ACC112 (cell line): ENCODE results near the gene BSPRY.
"Not testable (repeated sequence)": the region's sequence is repeated elsewhere in the genome, so short reads cannot be mapped to it uniquely, and the experiment has no call there.

Experiments
- H2AFZ ChIP-seq: fragments of 200-600 bp; sonication (generic); one replicate; pipeline ENCODE4 v1.6.0; 2017; ENCODE audit warnings: antibody characterized with exemption, low read length; ENCODE audit not compliant: unreplicated experiment
- H3K27ac ChIP-seq: fragments of 200-600 bp; sonication (generic); 2 replicates; pipeline ENCODE4 v1.5.1; 2014; ENCODE audit warnings: low read depth, mild to moderate bottlenecking, antibody characterized with exemption, low read length, moderate library complexity
- H3K27me3 ChIP-seq: fragments of 200-600 bp; sonication (generic); 2 replicates; pipeline ENCODE4 v1.6.1; 2014; ENCODE audit warnings: mild to moderate bottlenecking, antibody characterized with exemption, low read length, moderate library complexity, mixed read lengths; ENCODE audit not compliant: insufficient read depth
- H3K36me3 ChIP-seq: fragments of 200-600 bp; sonication (generic); 2 replicates; pipeline ENCODE4 v1.6.1; 2016; ENCODE audit warnings: mild to moderate bottlenecking, antibody characterized with exemption, low read length, moderate library complexity, mixed read lengths; ENCODE audit not compliant: insufficient read depth
- H3K4me1 ChIP-seq: fragments of 200-600 bp; sonication (generic); one replicate; pipeline ENCODE4 v1.6.1; 2016; ENCODE audit warnings: low read length, mixed read lengths; ENCODE audit not compliant: insufficient read depth, unreplicated experiment, control insufficient read depth
- H3K4me3 ChIP-seq: fragments of 200-600 bp; sonication (generic); 2 replicates; pipeline ENCODE4 v1.5.1; 2014; ENCODE audit warnings: mild to moderate bottlenecking, low read depth, low read length
- H3K79me2 ChIP-seq: fragments of 200-600 bp; sonication (generic); one replicate; pipeline ENCODE4 v1.6.0; 2016; ENCODE audit warnings: low read length; ENCODE audit not compliant: control insufficient read depth, unreplicated experiment, insufficient read depth

BSPRY gene

GRCh38 chr9:113356686-113357292, 7.4 kb downstream of the BSPRY start:
- Histone ChIP-seq H3K79me2 (no peaks in the 10 kb centered on the region), H3K36me3 (no peaks in the 10 kb centered on the region), H3K4me3 (no peak overlapping the region), H2AFZ (no peak overlapping the region), H3K27ac (no peak overlapping the region), H3K4me1 (peaks cover 10% of the 10 kb centered on the region), H3K27me3 (peaks cover 49% of the 10 kb centered on the region)

- H2AFZ ChIP-seq = no peak overlapping the region
- no peak overlapping the region for H3K27ac ChIP-seq
- H3K4me3 ChIP-seq = no peak overlapping the region
- no peaks in the 10 kb centered on the region for H3K36me3 ChIP-seq
- peaks cover 31% of the 10 kb centered on the region for H3K27me3 ChIP-seq
- H3K4me1 ChIP-seq = peaks cover 17% of the 10 kb centered on the region
- no peaks in the 10 kb centered on the region for H3K79me2 ChIP-seq
These were observed 10.0 kb downstream of the BSPRY start for GRCh38 chr9:113359385-113359784.

GRCh38 chr9:113360242-113360842, 11.0 kb downstream of the BSPRY start:
- H3K27me3 ChIP-seq = peaks cover 21% of the 10 kb centered on the region
- no peak overlapping the region for H2AFZ ChIP-seq
- H3K27ac ChIP-seq = no peak overlapping the region
- peaks cover 17% of the 10 kb centered on the region for H3K4me1 ChIP-seq
- no peaks in the 10 kb centered on the region for H3K36me3 ChIP-seq
- no peak overlapping the region for H3K4me3 ChIP-seq
- no peaks in the 10 kb centered on the region for H3K79me2 ChIP-seq

GRCh38 chr9:113361304-113362018, 12.1 kb downstream of the BSPRY start:
- Histone ChIP-seq H3K4me1 (peaks cover 17% of the 10 kb centered on the region), H3K27me3 (peaks cover 18% of the 10 kb centered on the region), H3K27ac (no peak overlapping the region), H3K79me2 (no peaks in the 10 kb centered on the region), H3K4me3 (peak overlapping the region; percentile 32; the same call in 1 of the 2 replicates), H2AFZ (no peak overlapping the region), H3K36me3 (no peaks in the 10 kb centered on the region)

GRCh38 chr9:113363336-113363735, 14.0 kb downstream of the BSPRY start:
- Histone ChIP-seq H3K27ac (no peak overlapping the region), H3K79me2 (no peaks in the 10 kb centered on the region), H3K27me3 (peaks cover 8% of the 10 kb centered on the region), H2AFZ (no peak overlapping the region), H3K4me3 (no peak overlapping the region), H3K4me1 (peaks cover 17% of the 10 kb centered on the region), H3K36me3 (no peaks in the 10 kb centered on the region)

GRCh38 chr9:113364951-113365350, 15.6 kb downstream of the BSPRY start:
- Histone ChIP-seq H3K36me3 (no peaks in the 10 kb centered on the region), H3K4me3 (no peak overlapping the region), H3K4me1 (peaks cover 17% of the 10 kb centered on the region), H3K79me2 (no peaks in the 10 kb centered on the region), H3K27ac (no peak overlapping the region), H3K27me3 (peaks cover 2% of the 10 kb centered on the region; the same call in 1 of the 2 replicates), H2AFZ (no peak overlapping the region)

GRCh38 chr9:113365652-113366051, 16.3 kb downstream of the BSPRY start:
- not testable (repeated sequence) for H2AFZ ChIP-seq, H3K27me3 ChIP-seq, H3K4me3 ChIP-seq, H3K79me2 ChIP-seq, H3K36me3 ChIP-seq, H3K27ac ChIP-seq
- H3K4me1 ChIP-seq = peaks cover 17% of the 10 kb centered on the region

- no peaks in the 10 kb centered on the region for H3K36me3 ChIP-seq
- no peak overlapping the region for H2AFZ ChIP-seq
- H3K79me2 ChIP-seq = no peaks in the 10 kb centered on the region
- H3K27ac ChIP-seq = no peak overlapping the region
- no peaks in the 10 kb centered on the region for H3K4me1 ChIP-seq
- no peaks in the 10 kb centered on the region for H3K27me3 ChIP-seq
- H3K4me3 ChIP-seq = no peak overlapping the region
These were observed 19.1 kb downstream of the BSPRY start for GRCh38 chr9:113368348-113368981.

GRCh38 chr9:113368982-113369854, 19.9 kb downstream of the BSPRY start:
- Histone ChIP-seq H2AFZ (no peak overlapping the region), H3K27me3 (no peaks in the 10 kb centered on the region), H3K36me3 (peaks cover 6% of the 10 kb centered on the region; the same call in 1 of the 2 replicates), H3K4me1 (no peaks in the 10 kb centered on the region), H3K79me2 (no peaks in the 10 kb centered on the region), H3K27ac (no peak overlapping the region), H3K4me3 (no peak overlapping the region)

- Histone ChIP-seq H3K79me2 (no peaks in the 10 kb centered on the region), H3K27me3 (no peaks in the 10 kb centered on the region), H2AFZ (no peak overlapping the region), H3K4me3 (no peak overlapping the region), H3K36me3 (peaks cover 10% of the 10 kb centered on the region; the same call in 1 of the 2 replicates), H3K27ac (no peak overlapping the region), H3K4me1 (no peaks in the 10 kb centered on the region)
These were observed 20.5 kb downstream of the BSPRY start for GRCh38 chr9:113369855-113370140.
